ENCODE results near the gene SPRR2F.

The SPRR2F gene

DNA sequence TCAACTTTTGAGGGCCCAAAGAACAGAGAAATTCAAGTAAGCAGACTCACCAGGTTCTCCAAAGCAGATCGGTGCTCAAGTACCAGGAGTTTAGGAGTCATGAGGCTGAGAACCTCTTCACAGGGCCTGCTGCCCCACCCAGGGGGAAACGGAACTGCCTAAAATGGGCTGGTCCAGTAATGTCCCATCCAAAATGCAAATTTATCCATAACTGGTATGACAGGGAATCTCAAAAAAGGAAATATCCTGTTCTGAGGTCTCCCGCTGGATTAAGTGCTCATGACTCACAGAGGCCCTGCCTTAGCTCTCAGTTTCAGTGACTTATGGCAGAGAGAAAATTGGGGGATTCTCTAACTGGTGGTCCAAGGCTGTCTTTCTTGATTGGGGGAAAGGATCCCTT is 28.1 kb upstream of the SPRR2F start:
- no peak for TF ChIP-seq SIN3A (IDR thresholded peaks at IDR 0.05; ENCODE audit: borderline replicate concordance, insufficient read depth, low read length)
- TF ChIP-seq, protein P1, sequence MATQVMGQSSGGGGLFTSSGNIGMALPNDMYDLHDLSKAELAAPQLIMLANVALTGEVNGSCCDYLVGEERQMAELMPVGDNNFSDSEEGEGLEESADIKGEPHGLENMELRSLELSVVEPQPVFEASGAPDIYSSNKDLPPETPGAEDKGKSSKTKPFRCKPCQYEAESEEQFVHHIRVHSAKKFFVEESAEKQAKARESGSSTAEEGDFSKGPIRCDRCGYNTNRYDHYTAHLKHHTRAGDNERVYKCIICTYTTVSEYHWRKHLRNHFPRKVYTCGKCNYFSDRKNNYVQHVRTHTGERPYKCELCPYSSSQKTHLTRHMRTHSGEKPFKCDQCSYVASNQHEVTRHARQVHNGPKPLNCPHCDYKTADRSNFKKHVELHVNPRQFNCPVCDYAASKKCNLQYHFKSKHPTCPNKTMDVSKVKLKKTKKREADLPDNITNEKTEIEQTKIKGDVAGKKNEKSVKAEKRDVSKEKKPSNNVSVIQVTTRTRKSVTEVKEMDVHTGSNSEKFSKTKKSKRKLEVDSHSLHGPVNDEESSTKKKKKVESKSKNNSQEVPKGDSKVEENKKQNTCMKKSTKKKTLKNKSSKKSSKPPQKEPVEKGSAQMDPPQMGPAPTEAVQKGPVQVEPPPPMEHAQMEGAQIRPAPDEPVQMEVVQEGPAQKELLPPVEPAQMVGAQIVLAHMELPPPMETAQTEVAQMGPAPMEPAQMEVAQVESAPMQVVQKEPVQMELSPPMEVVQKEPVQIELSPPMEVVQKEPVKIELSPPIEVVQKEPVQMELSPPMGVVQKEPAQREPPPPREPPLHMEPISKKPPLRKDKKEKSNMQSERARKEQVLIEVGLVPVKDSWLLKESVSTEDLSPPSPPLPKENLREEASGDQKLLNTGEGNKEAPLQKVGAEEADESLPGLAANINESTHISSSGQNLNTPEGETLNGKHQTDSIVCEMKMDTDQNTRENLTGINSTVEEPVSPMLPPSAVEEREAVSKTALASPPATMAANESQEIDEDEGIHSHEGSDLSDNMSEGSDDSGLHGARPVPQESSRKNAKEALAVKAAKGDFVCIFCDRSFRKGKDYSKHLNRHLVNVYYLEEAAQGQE (IDR thresholded peaks at IDR 0.05; ENCODE audit: insufficient read depth in 1 of 2, low read depth in 2 of 2, low read length in 2 of 2), result no peak
- TF ChIP-seq TAF1 (IDR thresholded peaks at IDR 0.05; ENCODE audit: borderline replicate concordance, insufficient read depth, low read length), result no peak
- no peak for TF ChIP-seq FOXP2 (optimal IDR thresholded peaks at IDR 0.05; ENCODE audit: borderline replicate concordance, extremely low read depth, extremely low read length, insufficient read depth)
- TF ChIP-seq POLR2AphosphoS5 (IDR thresholded peaks at IDR 0.05; ENCODE audit: low read depth, low read length), result no peak

DNA sequence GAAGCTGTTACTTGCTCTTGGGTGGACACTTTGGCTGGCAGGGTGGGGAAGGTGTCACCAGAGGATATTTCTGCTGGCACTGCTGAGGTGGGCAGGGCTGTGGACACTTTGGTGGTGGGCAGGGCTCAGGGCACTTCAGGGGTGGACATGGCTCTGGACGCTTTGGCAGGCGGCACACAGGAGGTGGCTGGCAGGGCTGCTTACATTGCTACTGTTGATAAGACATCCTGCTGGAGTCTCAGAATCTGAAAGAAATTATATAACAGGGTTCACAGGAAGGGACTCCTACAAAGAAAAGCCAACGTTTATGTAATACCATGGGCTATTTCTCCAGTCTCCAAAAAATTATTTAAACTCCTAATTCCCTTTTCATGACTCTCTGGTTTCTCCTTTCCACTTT is 27.2 kb upstream of the SPRR2F start:
- TF ChIP-seq TAF1 (IDR thresholded peaks at IDR 0.05; ENCODE audit: borderline replicate concordance, insufficient read depth, low read length) (no peak), FOXP2 (optimal IDR thresholded peaks at IDR 0.05; ENCODE audit: borderline replicate concordance, extremely low read depth, extremely low read length, insufficient read depth) (no peak)
- TF ChIP-seq, protein P1 (IDR thresholded peaks at IDR 0.05; ENCODE audit: insufficient read depth in 1 of 2, low read depth in 2 of 2, low read length in 2 of 2), result no peak

DNA sequence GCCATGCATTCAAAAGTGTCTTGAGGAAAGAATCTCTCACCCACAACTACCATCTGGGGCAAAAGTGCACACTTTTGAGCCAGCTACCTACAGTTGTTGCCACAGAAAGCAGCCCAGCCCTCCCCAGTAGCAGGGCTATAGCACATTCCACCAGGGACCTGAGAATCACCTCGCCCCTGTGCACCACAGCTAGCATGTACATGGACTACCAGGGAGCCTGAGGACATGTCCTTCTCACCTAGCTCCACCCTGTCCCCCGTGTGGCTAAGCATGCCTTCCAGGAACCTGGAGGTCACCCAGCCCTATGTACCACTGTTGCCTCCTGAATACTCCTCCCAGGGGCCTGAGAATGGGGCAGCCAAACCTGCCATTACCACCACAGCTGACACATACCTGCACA is 20.4 kb upstream of the SPRR2F start:
- TF ChIP-seq TAF1 (IDR thresholded peaks at IDR 0.05; ENCODE audit: borderline replicate concordance, insufficient read depth, low read length), result no peak
- no peak for TF ChIP-seq POLR2AphosphoS5 (IDR thresholded peaks at IDR 0.05; ENCODE audit: low read depth, low read length)
- TF ChIP-seq, protein P1 (IDR thresholded peaks at IDR 0.05; ENCODE audit: insufficient read depth in 1 of 2, low read depth in 2 of 2, low read length in 2 of 2), result no peak
- TF ChIP-seq SIN3A (IDR thresholded peaks at IDR 0.05; ENCODE audit: borderline replicate concordance, insufficient read depth, low read length), result no peak
- TF ChIP-seq FOXP2 (optimal IDR thresholded peaks at IDR 0.05; ENCODE audit: borderline replicate concordance, extremely low read depth, extremely low read length, insufficient read depth), result no peak

DNA sequence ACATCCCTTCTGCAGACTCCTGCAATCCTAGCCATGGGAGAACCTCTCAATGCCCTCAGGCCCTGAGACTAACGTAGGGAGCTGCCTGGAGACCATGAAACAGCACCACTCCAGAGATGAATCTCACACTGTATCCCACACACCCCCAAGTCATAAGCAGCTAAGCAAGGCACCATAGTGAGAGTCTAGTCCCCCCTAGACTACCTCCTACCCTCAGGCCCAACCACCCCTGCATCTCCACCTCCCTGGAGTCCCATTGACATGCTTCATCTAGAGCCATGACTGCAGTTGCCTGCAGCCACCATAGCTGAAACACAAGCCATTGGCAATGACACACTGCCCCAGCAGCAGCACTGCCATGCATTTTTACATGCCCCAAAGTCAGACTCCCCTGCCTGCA is 20.0 kb upstream of the SPRR2F start:
- no peak for TF ChIP-seq FOXP2 (optimal IDR thresholded peaks at IDR 0.05; ENCODE audit: borderline replicate concordance, extremely low read depth, extremely low read length, insufficient read depth)
- TF ChIP-seq, protein P1 (IDR thresholded peaks at IDR 0.05; ENCODE audit: insufficient read depth in 1 of 2, low read depth in 2 of 2, low read length in 2 of 2), result no peak
- no peak for TF ChIP-seq POLR2AphosphoS5 (IDR thresholded peaks at IDR 0.05; ENCODE audit: low read depth, low read length)
- no peak for TF ChIP-seq TAF1 (IDR thresholded peaks at IDR 0.05; ENCODE audit: borderline replicate concordance, insufficient read depth, low read length)
- TF ChIP-seq SIN3A (IDR thresholded peaks at IDR 0.05; ENCODE audit: borderline replicate concordance, insufficient read depth, low read length), result no peak

DNA sequence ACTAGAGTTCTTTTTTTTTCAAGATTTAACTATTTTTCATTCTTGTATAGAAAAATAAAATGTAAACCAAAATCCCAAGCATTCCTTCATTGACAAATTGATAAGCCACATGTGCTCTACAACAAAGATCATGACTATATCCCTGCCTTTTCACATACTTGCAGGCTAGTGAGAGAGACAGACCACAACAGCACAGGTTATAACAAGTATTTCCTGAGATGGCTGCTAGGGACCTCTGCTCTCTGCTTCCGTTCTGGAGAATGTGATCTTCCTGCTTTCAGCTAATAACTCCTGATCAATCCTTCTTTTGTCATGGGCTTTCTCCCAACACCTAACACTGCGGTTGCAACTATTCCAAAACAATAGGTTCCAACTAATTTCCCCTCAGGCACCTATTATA is 14.0 kb upstream of the SPRR2F start:
- TF ChIP-seq TAF1 (IDR thresholded peaks at IDR 0.05; ENCODE audit: borderline replicate concordance, insufficient read depth, low read length) (no peak), POLR2AphosphoS5 (IDR thresholded peaks at IDR 0.05; ENCODE audit: low read depth, low read length) (no peak), FOXP2 (optimal IDR thresholded peaks at IDR 0.05; ENCODE audit: borderline replicate concordance, extremely low read depth, extremely low read length, insufficient read depth) (no peak), SIN3A (IDR thresholded peaks at IDR 0.05; ENCODE audit: borderline replicate concordance, insufficient read depth, low read length) (no peak)
- TF ChIP-seq, protein P1 (IDR thresholded peaks at IDR 0.05; ENCODE audit: insufficient read depth in 1 of 2, low read depth in 2 of 2, low read length in 2 of 2), result no peak

Data from PFSK-1 (cell line).